GM18909 (cell line): ENCODE measurements around the gene MOCOS.

ENCODE experiments used
- ATAC-seq: cut with Tn5 transposase; IDR thresholded peaks from one replicate; pipeline ENCODE4 v1.9.1; 2021; ENCODE audit warnings: mild to moderate bottlenecking; ENCODE audit not compliant: unreplicated experiment, poor library complexity

Gene MOCOS

DNA sequence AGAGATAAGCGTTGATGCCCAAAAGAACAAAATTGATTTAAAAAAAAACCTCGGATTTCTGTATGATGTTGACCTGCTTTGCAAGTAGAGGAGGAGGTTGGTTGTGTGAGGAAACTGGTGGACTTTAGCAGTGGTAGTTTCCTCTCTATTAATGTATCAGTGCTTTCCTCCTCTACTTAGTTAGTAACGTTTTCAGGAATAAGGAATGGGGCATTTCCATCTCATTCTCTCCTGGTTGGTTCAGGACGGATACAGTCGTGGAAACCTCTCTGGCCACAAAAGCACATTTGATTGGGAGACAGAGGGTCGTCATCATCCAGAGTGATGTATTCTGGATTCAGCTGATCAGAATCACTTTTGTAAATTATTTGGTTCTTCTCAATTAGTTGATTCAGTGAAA lies 111.7 kb downstream of the MOCOS start:
- ATAC-seq, result no peak

DNA sequence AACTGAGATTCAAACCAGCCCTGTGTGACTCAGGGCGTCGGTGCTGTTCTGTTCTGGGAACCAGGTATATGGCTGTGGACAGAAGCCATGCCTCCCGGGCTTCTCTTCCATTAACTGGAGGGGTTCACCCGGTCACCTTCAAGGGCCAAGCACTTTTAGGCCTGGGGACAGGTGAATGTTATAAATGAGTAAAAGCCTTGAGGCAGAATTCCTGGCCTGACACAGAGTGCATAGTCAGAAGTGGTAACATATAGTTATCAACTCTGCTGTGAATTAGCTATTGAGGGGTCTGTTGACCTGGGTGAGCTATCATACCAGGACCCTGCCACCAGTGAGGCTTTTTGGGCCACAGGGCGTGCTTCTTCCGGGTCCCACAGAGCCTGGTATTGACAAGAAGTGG lies 112.9 kb downstream of the MOCOS start:
- no peak for ATAC-seq

- ATAC-seq, result no peak
Observed at GRCh38 chr18:36301884-36302283, 114.6 kb downstream of the MOCOS start.

DNA sequence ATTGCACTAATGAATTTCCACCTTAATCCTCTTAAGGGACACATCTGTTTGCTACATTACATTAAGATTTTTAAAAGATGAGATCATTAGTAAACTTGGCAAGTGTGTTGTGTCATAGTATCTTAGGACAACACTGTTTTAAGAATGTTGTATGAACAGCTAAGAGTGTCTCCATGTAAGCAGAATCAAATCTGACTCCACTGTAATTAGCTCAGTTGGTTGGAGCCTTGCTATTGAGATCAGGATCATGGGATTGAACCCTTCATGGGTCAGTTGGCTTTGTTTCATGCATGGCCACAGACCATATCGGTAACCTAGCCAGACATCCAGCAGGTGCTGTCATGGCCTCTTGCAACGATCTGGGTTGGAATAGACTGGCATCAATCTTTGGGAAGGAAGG lies 115.4 kb downstream of the MOCOS start:
- ATAC-seq, result no peak

DNA sequence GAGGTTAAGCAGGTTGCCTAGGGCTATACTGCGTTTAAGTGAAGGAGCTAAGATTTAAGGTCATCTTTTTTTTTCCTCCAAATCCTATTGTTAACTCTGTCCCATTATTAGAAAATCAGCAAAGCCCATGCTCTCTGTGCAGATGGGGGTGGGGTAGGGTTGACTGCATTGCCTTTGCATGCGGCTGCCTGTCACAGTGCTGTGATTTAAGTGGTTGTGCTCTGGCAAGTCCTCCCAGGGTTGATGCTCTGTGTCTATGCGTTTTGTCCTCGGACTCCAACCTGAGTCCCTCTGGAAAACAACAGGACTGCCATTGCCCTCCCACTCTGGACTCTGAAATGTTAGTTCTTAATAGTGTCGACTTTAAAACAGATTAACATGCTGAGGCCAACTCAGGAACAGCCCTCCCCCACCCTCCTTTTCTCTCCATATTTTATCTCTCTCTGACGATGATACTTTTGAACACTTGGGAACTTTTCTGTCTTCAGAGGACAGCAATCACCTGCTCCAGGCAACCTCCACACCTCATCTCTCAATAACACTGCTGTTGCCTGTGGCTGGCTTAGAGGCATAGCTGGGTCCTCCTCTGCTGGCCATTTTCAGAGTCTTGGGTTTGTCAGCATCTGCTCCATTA lies 116.0 kb downstream of the MOCOS start:
- ATAC-seq, result no peak

DNA sequence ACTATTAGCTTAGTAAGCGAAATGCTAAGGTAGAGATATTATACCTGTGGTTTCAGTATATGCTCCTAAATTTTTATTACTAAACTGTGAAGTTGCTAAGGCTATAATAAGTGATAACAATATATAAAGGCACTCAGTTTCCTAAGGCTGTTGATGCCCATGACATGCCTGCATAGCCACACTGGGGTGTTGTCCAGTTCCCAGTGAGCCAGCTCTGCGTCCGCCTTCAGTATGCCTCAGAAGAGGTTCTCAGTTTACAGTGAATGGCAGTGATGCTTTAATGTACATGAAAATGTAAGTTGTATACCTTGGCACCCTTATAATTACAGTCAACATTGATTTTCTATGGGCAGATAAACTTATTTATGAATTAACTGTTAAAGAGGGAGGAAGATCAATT lies 117.4 kb downstream of the MOCOS start:
- ATAC-seq, result no peak

DNA sequence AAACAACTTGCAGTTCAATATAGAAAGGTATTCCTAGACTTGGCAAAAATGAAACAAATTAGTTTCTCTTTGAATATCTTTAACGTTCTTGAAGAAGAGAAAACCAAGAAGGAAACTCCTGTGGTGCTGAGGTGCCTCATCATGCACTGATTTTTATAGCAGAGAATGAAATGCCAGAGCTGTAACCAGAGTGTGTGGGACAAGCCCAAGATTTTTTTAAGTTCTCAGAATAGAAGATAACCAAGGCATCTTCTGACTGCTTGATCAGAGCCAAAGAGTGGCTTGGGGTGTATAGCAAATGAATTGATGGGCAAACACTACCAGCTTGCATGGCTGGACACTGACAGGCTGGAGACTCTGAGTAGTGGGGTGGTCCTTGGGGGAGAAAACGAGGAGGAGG lies 118.1 kb downstream of the MOCOS start:
- ATAC-seq, result no peak

- ATAC-seq, result no peak
Observed at GRCh38 chr18:36307513-36307912, 120.2 kb downstream of the MOCOS start.

- no peak for ATAC-seq
Observed at GRCh38 chr18:36308711-36309435, 121.6 kb downstream of the MOCOS start.

GRCh38 chr18:36309436-36310391 lies 122.4 kb downstream of the MOCOS start:
- no peak for ATAC-seq

DNA sequence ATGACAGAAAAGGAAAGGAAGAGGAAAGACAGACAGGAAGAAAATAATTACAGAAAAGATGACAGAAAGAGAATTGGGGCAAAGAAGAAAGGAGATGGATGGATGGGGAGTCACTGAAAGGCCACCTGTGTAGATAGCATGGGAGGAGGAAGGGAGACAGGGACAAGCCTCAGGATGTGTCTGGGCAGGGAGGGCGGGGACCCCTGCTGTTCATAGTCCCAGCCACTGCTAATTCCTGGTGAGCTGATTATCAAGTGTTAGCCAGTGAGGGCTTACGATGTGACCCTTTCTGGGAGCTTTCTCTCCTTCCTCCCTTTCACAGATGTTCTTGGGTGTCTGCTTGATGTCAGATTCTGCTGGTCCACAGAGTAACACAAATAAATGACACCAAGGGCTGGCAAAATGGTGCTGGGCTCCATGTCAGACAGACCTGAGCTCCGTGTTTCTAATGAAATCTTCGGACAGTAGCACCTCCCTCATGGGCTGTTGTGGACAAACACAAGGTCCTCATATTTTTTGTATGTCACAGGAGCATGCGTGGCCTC lies 123.8 kb downstream of the MOCOS start:
- ATAC-seq, result no peak

- no peak for ATAC-seq
Observed at GRCh38 chr18:36312806-36313395, 125.6 kb downstream of the MOCOS start.

DNA sequence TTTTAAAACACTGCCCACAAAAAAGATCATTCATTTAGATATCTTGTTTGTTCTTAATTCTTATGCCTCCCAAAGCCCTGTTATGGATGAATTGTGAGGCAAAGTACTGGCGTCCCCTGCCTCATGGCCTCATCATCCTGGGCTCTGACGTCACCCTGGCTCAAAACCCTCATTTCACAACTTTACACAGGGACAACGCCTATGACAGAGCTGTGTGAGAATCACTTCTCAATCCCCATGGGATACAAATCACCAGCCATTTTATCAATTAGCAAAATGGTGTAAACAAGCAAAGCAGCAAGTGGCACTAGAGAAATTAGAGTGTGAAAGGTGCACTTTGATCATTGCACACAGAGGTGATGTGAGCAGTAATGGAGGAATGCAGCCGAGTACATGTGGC lies 126.8 kb downstream of the MOCOS start:
- ATAC-seq, result no peak

GRCh38 chr18:36314754-36315153 lies 127.5 kb downstream of the MOCOS start:
- no peak for ATAC-seq

GRCh38 chr18:36315736-36316135 lies 128.4 kb downstream of the MOCOS start:
- ATAC-seq, result no peak

DNA sequence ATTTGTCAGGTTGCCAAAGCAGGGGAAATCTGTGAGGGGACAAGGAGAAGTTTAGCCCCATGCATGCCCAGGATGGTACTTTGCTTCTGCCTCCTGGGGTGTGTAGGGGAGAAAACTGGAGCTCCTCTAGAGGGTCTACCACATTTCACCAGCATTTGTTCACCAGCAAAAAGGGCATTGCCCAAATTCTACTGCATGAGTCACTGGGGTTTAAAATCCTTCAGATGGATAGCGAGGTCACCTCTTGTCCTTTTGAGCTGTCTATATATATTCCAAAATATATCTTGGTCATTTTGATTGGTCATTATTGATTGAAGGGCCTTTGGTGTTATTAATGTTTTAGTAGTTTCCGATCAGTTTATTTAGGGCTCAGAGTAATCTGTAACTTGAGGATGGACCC lies 128.9 kb downstream of the MOCOS start:
- ATAC-seq, result no peak
